ENCODE data around the gene HIRIP3.
A peak's percentile ranks its signal among the peaks of the same experiment; 100 is the strongest.

The HIRIP3 gene

DNA sequence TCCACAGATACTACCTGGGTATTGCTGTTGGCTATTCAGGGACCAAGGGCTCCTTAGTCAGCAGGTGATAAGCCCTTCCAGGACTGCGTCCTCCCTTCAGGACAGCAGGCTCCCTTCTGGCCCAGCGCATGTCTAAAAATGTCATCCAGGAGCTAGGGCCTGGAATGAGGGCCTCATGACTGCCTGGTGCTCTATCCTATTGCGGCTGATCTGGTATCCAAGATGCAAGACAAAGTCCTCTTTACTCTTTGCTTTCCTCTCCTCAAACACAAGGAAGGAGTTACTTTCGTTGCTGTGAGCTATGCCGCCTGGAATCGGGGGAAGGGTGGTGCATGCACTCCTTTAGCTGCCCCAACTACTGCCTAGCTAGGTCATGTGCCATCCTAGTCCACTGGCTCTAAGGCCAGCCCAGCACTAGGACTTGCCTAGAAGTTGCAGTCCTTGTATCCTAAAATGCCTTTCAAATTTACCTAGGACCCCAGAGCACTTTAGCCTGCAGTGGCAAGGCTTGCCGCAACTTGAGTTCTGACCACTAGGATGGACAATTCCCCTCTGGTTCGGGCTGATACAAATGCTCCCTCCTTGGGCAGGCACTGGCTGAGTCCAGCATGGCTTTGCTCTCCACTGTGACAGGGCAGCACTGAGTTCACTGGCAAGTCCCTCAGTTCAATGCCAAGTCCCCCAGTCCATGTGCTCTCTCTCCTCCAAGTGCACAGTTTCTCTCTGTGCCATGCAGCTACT is 43.6 kb downstream of the HIRIP3 start:
- 86 to 92% methylated on average over 7 to 8 of the region's 8 CpGs for WGBS, 2 experiments (ENCODE audit: insufficient coverage in 2 of 2)
- Histone ChIP-seq H3K9me3 (ENCODE audit: control insufficient read depth, low read length) (no peaks in the 10 kb centered on the region), H3K36me3 (ENCODE audit: control insufficient read depth, insufficient read depth, low read length) (no peaks in the 10 kb centered on the region), H3K27ac (ENCODE audit: low read depth, low read length, severe bottlenecking) (no peak overlapping the region), H3K4me1 (ENCODE audit: control insufficient read depth, insufficient read depth, low read length, poor library complexity, severe bottlenecking) (no peaks in the 10 kb centered on the region), H3K4me3 (ENCODE audit: extremely low read depth, insufficient read depth, low read length, poor library complexity, severe bottlenecking) (no peak overlapping the region)

DNA sequence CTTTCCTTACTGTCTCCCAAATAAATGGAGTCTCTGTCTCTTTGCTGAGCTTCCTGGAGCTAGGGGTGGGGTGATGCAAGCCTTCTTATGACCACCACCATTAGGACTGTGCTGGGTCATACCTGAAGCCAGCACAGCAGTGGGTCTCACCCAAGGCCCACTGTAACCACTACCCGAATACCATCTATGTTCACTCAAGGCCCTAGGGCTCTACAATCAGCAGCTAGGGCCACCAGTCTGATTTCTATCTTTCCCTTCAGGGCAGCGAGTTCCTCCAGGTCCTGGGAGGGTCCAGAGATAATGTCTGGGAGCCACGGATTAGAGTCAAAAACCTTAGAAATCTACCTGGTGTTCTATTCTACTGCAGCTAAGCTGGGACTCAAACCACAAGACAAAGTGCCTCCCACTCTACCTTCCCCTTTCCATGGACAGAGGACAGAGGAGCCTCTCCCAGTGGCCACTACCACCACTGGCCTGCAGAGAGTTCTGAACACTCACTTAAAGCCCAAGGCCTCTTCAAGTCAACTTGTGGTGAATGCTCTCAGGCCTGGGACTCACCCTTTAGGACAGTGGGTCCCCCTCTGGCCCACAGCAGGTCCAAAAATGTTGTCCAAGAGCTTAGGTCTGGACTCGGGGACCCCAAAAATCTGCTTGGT is 44.5 kb downstream of the HIRIP3 start:
- Histone ChIP-seq H3K36me3 (ENCODE audit: control insufficient read depth, insufficient read depth, low read length) (no peaks in the 10 kb centered on the region), H3K27ac (ENCODE audit: low read depth, low read length, severe bottlenecking) (no peak overlapping the region), H3K4me3 (ENCODE audit: extremely low read depth, insufficient read depth, low read length, poor library complexity, severe bottlenecking) (no peak overlapping the region), H3K9me3 (ENCODE audit: control insufficient read depth, low read length) (no peaks in the 10 kb centered on the region), H3K4me1 (ENCODE audit: control insufficient read depth, insufficient read depth, low read length, poor library complexity, severe bottlenecking) (no peaks in the 10 kb centered on the region)
- WGBS, 2 experiments (ENCODE audit: insufficient coverage in 2 of 2): 92 to 93% methylated on average over 3 to 4 of the region's 4 CpGs

DNA sequence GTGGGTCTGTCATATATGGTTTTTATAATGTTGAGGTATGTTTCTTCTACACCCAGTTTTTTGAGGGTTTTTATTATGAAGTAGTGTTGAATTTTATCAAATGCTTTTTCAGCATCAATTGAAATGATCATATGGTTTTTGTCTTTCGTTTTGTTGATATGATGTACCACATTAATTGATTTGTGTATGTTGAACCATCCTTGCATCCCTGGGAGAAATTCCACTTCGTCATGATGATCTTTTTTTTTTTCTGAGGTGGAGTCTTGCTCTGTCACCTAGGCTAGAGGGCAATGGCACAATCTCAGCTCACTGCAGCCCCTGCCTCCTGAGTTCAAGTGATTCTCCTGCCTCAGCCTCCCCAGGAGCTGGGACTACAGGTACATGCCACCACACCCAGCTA is 47.5 kb downstream of the HIRIP3 start:
- Histone ChIP-seq H3K9me3 (ENCODE audit: control insufficient read depth, low read length) (no peaks in the 10 kb centered on the region), H3K4me3 (ENCODE audit: extremely low read depth, insufficient read depth, low read length, poor library complexity, severe bottlenecking) (no peak overlapping the region), H3K27ac (ENCODE audit: low read depth, low read length, severe bottlenecking) (no peak overlapping the region), H3K36me3 (ENCODE audit: control insufficient read depth, insufficient read depth, low read length) (no peaks in the 10 kb centered on the region), H3K4me1 (ENCODE audit: control insufficient read depth, insufficient read depth, low read length, poor library complexity, severe bottlenecking) (no peaks in the 10 kb centered on the region)
- 83 to 100% methylated on average over 1 to 2 of the region's 2 CpGs for WGBS, 2 experiments (ENCODE audit: insufficient coverage in 2 of 2)

DNA sequence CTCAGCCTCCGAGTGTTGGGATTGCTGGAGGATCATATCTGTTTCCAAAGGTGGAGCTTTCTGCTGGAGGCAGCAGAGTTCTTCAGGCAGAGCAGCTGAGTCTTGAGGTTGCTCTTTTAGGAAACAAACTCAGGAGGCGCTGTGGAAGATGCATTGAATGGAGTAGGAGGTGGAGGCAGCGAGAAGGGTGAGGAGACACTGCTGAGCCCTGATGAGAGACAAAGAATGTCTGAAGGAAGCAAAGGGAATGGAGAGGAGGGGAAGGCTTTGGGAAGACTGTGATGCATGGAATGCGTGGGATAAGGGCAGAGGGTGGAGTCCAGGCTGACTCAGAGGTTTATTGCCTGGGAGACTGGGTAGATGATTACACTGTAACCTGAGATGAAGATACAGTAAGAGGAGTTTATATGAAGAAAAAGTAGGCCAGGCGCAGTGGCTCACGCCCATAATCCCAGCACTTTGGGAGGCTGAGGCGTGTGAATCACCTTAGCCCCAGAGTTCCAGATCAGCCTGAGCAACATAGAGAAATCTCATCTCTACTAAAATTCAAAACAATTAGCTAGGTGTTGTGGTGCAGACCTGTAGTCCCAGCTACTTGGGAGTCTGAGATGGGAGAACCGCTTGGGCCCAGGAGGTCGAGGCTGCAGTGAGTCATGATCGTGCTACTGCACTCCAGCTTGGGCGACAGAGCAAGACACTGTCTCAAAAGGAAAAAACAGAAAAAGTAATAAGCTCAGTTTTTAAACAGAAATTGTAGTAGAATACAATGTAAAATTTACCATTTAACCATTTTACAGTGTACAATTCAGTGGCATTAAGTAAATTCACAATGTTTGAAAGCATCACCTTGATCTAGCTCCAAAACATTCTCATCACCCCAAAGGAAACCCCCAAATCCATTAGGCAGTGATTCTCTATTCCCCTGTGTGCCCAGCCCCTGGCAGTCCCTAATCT is 51.3 kb downstream of the HIRIP3 start:
- Histone ChIP-seq H3K36me3 (ENCODE audit: control insufficient read depth, insufficient read depth, low read length) (no peaks in the 10 kb centered on the region), H3K4me1 (ENCODE audit: control insufficient read depth, insufficient read depth, low read length, poor library complexity, severe bottlenecking) (no peaks in the 10 kb centered on the region), H3K27ac (ENCODE audit: low read depth, low read length, severe bottlenecking) (peak overlapping the region; percentile 98), H3K4me3 (ENCODE audit: extremely low read depth, insufficient read depth, low read length, poor library complexity, severe bottlenecking) (no peak overlapping the region), H3K9me3 (ENCODE audit: control insufficient read depth, low read length) (peaks cover 7% of the 10 kb centered on the region)
- WGBS, 2 experiments (ENCODE audit: insufficient coverage in 2 of 2): 54 to 56% methylated on average over 6 to 11 of the region's 11 CpGs

Data from mesodermal cell (in vitro differentiated cells).